Epidermal melanocyte (primary cell): ENCODE results near the gene BAIAP2L2.
A peak's percentile ranks its signal among the peaks of the same experiment; 100 is the strongest.

ENCODE experiments used
- DNase-seq: peaks from one replicate; pipeline ENCODE4 v3.0.0; 2011; ENCODE audit warnings: low spot score; ENCODE audit not compliant: insufficient read length

The BAIAP2L2 gene

DNA sequence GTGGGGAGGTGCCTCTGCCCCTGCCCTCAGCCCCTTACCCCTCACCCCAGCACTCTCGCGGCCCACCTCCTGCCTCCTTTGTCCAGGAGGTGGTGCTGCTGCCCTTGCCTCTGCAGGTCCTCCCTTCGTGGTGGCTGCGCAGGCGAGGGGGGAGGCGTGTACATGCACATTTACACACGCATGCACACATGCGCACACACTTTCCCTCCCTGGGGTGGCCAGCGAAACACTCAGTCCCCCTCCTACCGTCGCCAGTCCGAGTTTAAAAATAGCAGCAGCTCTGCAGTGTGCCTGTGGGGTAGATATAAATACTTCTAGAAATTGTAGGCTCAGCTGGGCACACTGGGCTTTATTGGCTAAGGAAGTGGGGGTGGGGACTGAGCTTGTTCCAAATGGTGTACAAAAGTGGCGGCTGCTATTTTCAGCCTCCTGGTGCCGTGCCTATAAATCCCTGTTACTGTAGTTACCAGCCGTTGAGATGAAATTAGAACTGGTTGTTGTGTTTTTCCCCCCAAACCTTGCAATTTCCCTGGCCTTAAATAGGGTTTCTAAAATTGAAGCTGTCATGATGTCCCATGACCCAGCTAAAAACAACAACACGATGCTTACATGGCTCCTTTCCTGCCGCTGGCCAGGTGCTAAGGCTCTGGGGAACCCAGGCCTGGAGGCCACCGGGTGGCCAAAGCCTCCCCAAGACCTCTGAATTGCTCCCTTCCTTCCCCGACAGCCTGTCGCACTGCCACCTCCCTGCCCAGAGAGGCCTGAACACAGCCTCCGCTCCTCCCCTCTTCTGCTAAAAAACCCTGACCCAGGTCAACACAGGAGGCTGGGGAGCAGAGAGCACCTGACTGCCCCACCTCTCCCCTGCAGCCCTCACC lies 40.9 kb downstream of the BAIAP2L2 start:
- DNase-seq, result peak; percentile 83

DNA sequence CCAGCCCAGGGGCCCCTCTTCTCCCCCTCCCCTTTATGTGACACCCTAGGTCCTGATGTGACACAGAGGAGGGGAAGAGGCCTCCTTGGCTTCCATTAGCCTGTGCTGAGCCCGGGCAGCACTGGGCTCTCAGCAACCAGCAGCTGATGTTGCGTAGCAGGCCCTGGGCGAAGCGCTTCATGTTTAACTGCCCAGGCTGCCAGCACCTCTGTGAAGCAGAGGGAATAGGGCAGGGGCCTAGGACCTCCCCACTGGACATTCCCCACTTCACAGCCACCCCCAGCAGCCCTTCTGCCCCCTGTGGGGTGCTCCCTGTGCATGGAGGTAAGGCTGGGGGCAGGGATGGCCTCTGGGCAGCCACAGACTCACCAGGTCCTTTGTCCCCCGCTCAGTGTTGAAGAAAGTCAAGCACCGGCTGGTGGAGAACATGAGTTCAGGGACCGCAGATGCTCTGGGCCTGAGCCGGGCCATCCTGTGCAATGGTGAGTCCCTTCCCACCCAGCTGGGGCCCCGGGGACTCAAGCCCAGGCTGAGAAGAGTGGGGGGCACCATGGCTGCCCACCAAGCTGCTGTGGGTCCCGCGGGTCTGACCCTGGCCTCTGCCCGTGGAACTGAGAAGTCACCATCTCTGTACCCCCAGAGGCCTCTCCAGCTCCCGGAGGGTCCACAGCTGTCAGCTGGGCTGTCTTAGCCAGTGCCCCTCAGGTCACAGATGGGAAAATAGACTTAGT lies 41.7 kb downstream of the BAIAP2L2 start:
- DNase-seq, result no peak

DNA sequence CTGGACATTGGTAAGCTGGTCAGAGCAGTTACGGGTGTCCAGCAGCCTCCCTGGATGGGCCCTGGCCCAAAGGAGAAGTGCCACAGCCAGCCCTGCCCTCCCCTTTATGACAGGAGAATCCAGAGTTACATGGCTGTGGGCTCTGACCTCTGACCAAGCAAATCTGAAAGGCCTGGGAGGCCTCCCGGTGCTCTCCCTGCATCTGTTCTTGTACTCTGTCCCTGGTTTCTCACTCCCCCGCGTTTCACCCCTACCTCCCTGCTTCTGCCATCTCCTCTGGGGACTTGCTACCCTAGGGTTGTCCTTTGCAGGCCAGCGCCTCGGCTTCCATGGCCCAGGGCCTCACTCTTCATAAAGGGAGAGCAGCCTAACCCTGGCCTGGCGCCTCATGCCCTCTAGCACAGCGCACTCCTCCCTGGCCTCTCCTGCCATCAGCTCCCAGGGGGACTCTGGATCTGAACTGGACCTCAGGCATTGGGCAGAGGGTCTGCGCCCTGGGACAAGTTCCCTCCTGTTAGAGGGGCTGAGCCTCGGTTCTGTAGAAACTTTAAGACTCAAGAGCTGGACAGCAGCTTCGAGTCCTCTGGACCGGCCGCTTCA lies 42.6 kb downstream of the BAIAP2L2 start:
- no peak for DNase-seq

DNA sequence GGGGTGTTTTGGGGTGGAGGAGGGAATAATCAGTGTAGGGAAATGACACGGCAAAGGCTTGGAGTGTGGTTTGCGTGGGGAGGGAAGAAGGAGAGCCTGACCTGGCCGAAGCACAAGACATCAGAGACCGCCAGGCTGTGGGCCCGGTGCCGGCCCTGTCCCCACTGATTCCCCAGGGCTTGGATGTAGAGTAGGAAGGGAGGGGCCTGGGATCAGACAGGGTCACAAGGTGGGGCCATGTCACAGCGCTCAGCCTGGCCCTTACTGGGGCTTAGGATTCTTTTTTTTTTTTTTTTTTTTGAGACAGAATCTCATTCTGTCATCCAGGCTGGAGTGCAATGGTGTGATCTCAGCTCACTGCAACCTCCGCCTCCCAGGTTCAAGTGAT lies 43.5 kb downstream of the BAIAP2L2 start:
- no peak for DNase-seq

DNA sequence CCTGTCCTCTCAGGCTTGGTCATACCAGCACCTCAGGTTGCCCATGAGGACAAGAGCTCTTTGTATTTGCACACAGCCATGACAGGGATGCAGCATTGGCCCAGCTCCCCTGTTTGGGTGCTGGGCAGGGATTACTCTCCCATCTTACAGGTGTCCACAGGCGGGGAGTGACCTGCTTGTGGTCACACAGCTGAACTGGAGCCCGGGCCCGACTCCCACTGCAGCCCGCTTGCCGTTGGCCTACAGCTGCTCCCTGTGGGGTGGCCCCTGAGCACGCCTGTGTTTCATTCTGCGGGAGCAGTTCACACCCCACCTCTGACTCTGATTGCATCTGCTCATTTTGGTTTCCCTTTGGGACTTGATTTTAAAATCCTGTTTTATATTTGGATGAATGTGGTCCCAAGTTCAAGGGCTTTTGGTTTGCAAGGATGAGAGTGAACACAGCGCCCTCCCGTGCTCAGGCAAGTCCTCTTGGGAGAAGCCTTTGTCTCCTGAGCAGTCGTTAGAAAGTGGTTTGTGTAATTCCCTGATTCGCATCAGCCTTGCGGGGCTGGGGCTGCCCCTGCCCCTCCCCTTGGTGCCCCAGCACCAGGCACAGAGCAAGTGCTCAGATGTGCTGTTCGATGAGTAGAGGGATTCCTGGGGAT lies 44.0 kb downstream of the BAIAP2L2 start:
- DNase-seq, result no peak

DNA sequence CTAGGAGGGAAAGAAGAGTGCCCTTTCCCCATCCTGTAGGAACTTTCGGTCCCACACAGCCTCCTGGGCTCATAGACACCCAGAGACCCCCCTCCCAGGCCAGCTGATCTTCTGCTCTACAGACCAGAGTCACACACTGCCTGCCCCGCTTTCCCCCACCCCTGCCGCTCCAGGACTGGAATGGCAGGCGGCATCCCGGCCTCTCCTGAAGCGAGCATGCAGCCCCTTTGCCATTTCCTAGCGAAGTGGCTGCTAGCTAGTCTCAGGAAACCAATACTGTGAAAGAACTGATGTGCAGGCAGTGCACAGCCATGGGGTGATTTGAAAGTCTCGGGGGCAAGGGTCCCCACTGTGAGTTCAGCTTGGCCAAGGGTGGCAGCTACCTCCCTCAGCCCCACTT lies 44.9 kb downstream of the BAIAP2L2 start:
- DNase-seq, result no peak

DNA sequence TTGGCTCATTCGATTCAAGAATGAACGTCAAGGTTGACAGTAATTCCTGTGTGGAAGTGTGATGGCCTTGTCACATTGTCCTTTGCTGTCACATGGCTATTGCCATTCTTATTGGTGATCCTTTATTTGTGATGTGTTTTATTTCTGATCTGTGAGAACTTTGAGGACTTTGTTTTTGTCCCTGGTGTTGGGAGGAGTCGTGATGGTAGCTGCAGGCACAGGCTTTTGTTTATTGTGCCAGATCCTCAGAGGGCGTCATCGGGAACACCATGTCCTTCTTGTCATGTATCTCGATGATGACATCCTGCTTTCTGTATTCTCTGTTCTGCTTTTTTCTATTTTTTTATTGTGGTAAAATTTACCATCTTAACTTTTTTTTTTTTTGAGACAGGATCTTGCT lies 47.7 kb downstream of the BAIAP2L2 start:
- no peak for DNase-seq

DNA sequence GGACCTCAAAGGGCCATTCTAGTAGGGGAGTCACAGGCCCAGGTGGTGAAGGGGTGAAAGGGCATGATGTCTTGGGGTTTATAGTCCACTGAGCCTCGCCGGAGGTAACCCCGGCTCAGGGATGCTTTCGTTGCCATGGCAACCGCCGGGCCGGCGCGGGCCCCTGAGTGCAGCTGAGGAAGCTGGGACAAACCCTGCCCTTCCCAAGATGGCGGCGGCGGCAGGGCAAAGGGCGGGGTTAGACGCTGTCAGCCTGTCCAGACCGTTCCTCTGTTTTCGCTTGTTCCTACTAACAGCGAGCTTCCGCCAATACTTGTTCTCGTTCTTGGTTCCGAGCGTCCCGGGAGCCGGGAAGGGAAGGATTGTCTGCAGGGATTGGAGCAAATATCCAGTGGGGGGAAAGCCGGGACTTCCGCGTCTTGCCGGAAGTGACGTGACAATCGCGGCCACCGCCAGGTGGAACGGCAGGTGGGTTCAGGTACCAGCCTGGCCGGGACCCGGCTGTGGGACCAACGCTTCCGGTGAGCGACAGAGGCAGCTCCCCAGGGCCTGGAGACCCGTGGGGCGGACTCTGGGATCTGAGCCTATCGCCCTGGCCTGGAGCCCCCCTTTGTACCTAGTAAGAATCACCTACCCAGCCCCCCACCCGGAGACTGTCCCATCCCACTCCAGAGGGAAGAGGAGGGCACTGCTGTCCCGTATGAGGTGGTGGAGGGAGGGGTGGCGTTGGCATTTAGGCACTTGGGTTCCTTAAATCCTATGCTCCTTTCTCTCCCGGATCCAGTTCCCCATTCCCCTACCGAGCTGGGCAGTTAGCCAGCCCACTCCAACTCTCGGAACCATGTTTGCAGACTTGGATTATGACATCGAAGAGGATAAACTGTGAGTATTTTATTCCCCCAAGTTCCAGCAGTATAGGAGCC lies 53.3 kb downstream of the BAIAP2L2 start, which contains the start of gene PICK1:
Gene PICK1 (plus strand): TSS at position 436 of the 923 bp plus-strand sequence. CDS start 406 bp downstream, at position 842.
- peak; percentile 97 for DNase-seq

DNA sequence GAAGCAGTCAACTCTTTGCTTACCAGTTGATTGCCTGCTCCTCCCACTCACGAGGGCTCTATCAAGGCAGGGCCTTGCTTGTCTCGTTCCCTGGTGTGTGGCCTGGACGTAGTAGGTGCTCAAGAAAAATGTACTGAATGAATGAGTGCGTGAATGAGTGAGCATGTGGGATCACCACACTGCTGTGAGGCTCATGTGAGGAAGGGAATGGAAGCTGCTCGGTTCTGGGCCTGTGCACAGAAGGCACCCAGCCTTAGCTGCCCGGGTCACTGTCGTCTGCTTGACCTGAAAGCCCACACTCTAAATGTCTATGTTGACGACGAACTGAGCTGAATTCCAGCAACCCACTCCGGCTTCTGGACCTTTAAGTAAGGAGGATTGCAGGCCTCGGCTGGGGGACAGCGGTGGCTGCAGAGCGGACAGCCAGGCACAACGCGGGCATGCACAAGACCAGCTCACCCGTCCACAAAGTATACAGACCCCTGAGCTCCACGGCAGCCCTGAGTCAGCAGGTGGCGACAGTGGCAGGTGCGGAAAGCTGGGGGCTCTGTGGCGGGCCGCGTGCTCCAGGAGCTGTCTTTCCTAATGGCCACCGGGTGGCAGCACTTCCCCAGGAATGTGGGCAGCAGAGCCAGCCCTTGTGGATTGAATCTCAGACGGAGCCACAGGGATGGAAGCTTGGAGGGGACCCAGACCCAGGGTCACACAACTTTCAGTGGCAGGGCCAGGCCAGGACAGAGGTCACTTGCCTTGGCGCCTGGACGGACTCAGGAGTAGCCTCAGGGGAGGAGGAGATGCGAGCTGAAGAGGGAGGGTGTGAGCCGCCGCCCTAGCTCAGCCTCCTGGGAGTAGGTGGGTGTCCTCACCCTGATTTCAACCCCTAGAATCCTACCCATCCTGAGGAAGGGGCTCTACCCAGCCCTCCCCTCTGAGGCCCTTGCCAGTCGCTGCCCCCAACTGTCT lies 58.3 kb downstream of the BAIAP2L2 start:
- peak; percentile 75 for DNase-seq

DNA sequence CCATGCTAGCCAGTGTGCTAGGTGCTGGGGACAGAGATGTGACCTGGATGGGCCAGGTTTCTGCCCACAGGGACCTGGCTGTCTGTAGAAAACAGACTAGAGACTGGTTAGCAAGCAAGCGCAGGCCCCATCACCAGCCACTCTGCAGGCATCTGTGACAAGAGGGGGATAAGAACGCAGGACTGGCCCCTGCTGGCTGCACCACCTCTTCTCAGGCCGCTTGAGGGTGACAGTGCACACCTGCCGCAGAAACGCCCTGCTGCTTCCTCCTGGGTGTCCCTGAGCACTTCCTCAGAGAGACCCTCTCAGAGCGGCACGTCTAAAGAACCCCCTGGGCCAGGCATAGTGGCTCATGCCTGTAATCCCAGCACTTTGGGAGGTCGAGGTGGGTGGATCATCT lies 59.2 kb downstream of the BAIAP2L2 start:
- no peak for DNase-seq

DNA sequence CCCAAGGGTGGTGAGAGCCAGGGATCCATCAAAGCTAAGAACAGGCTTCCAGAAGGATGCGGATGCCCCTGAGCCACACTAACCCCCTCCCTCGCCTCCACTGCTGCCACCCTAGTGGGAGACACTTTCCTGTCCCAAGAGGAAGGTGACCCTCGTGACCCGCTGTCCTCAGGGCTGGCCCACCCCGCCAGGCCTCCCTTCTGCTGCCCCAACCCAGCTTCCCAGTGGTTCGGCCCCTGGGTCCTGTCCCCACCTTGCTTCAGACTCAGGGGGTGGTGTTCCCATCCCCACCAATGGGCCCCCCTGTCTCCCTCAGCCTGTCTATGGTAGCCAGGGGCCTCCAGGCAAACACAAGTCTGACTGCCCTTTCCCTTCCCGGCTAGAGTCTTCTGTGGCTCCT lies 59.8 kb downstream of the BAIAP2L2 start:
- no peak for DNase-seq

DNA sequence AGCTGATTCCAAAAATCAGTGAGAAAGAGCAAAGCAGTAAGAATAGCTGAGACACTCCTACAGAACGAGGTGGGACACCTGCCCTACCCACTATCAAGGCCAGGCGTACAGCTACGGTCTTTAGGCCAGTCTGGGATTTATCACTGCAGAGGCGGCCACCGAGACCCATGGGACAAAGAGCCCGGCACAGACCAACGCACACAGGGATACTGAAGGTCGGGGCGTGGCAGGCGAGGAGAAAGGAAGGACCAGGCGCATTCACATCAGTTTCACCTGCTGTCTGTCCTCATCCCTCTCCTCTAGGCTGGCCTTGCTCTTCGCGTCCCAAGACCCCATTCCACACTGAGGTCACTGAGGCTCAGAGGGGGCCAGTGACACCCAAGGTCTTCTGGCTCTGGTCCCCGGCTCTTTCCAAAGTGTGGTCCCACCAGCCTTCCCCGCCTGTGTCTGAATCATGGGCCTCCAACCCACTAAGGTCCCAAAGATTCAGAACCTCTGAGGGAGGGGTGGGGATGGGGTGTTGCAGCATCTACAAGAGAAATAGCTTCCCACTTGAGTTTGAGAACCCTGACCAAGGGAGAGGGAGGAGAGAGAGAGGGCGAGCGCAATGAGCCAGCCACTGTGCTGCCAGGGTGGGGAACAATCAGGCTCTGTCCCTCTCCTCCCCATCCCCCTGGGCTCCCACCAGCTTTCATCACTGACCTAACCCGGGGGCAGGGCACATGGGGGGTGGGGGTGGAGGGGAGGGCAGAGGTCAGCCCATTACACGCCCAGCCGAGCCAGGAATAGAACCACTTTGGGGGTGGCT lies 60.5 kb downstream of the BAIAP2L2 start:
- no peak for DNase-seq

DNA sequence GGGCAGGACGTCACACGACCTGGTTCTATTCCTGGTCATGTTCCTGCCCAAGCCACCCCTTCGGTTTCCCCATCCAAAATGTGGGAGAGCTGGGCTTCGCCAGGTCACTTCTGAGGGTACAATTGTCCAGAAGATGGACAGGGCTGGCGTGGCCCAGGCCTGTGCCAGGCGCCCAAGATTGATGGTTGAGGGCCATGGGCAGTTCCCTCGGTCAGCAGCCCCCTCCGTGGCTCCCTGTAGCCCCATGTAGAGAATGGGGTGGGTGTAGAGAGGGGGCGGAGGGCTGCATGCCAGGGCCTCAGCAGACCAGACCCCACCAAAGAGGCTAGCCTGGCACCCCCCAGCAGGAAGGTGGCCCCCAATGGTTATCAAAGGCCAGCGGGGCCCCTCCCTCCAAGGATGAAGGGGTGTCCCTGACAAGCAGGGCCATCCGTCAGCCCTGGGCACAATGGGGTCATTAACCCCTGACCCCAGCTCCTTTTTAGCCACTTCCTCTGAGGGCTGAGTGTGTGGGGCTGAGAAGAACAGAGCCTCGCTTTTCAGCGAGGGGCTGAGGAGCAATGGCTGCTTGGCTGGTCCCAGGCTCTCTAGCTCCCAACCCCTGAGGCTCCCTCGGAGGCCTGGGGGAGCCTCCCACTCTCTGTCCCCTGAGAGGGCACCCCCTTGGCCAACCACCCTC lies 64.3 kb downstream of the BAIAP2L2 start:
- DNase-seq, result no peak

DNA sequence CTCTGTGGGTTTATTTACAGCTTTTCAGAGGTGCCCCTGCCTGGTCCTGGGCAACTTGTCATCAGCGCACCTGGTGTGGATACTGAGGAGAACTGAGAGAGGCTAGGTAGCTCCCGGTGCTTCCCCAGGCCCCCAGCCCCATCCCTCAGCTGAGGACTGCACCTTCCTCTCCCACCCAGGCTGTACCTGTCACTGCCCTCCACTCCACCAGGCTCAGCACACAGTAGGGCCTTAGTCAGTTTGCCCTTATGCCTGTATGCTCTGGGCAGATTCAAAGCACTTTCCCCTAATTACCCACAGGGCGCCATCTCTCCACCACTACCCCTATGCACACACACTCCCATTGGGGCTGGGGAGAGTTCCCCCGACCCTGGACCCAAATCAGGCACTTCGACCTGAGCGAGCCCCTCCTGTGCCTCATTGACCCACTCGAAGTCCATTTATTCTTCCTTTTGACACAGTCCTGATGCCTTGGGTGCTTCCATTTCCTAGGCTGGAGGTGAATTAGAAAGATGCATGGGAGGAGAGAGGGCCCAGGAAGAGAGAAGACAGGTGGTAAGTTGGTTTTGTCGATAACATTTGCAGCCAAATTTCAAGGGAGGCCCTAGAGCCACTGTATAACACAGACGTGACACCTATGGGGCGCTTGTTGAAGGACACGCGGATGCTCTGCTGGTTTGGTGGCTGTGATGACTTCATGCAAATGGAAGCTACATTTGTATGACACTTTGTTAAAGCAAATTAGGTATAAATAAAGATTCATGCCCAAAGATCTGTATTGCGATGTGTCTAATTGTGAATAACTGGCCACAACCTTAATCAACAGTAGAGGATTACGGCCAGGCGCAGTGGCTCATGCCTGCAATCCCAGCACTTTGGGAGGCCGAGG lies 67.1 kb downstream of the BAIAP2L2 start:
- DNase-seq, result no peak

DNA sequence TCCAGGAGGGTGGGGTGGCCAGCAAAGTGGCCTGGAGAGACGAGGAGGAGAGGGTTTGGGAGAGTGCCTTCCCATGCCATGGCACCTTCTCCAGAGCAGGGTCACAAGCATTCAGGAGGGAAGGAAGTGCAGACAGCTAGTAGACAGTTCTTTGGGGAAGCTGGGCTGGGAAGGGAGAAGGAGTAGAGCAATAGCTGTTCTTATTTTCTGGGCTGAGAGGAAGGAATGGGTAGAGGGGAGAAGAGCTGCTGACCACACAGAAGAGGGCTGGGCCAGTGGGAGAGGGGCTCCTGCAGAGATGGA lies 68.0 kb downstream of the BAIAP2L2 start:
- DNase-seq, result no peak

DNA sequence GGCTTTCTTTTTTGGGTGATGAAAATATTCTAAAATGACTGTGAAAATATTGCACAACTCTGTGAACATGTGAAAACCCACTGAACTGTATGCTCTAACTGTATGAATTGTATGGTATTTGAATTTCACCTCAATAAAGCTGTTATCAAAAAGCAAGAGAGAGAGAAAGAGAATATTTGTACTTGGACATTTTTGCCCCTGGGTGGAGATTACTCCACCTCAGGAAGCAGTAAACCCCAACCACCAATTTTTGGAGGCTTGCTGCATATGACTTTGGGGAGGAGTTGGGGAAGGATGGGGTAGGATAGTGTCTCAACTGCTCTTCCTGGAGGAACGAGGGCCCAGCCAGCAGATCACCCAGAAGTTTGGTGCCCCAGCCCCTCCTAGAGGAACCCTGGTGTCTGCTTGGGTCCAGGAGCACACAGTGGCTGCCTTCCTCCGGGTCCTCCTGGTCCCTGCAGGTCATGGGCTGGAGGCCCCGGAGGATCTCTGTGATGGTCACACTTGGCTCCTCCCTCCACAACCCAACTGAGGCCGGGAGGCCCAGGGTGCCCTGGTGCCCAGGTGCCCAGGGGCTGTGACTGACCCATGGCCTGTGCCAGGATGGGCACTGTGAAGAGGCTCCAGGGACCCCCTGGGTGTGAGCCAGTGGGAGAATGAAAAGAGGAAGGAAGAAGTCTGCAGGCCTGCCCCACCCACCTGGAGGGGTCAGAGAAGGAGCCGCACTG lies 68.6 kb downstream of the BAIAP2L2 start:
- DNase-seq, result no peak
